Measurements from ENCODE around the gene CLSTN1. TPM values are rescaled to one million over a fixed set of nuclear protein-coding genes. Genes with fewer than 3 reads are reported as not detected.

The CLSTN1 gene
- total and polyA plus RNA-seq, 2 of the 8 experiments (the other 6 are each of a cell fraction or from before 2014, with no cell fraction given): 34.2 to 97.4 TPM

DNA sequence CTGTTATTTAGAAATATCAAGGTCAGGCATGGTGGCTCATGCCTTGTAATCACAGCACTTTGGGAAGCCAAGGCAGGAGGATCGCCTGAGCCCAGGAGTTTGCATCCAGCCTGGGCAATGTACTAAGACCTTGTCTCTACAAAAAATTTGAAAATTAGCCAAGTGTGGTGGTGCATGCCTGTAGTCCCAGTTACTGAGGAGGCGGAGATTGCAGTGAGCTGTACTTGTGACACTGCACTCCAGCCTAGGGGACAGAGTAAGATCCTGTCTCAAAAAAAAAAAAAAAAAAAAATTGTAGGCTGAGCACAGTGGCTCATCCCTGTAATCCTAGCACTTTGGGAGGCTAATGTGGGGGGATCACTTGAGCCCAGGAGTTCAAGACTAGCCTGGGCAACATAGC is 127.0 kb downstream of the CLSTN1 start (continued):
- TF ChIP-seq, protein P1, sequence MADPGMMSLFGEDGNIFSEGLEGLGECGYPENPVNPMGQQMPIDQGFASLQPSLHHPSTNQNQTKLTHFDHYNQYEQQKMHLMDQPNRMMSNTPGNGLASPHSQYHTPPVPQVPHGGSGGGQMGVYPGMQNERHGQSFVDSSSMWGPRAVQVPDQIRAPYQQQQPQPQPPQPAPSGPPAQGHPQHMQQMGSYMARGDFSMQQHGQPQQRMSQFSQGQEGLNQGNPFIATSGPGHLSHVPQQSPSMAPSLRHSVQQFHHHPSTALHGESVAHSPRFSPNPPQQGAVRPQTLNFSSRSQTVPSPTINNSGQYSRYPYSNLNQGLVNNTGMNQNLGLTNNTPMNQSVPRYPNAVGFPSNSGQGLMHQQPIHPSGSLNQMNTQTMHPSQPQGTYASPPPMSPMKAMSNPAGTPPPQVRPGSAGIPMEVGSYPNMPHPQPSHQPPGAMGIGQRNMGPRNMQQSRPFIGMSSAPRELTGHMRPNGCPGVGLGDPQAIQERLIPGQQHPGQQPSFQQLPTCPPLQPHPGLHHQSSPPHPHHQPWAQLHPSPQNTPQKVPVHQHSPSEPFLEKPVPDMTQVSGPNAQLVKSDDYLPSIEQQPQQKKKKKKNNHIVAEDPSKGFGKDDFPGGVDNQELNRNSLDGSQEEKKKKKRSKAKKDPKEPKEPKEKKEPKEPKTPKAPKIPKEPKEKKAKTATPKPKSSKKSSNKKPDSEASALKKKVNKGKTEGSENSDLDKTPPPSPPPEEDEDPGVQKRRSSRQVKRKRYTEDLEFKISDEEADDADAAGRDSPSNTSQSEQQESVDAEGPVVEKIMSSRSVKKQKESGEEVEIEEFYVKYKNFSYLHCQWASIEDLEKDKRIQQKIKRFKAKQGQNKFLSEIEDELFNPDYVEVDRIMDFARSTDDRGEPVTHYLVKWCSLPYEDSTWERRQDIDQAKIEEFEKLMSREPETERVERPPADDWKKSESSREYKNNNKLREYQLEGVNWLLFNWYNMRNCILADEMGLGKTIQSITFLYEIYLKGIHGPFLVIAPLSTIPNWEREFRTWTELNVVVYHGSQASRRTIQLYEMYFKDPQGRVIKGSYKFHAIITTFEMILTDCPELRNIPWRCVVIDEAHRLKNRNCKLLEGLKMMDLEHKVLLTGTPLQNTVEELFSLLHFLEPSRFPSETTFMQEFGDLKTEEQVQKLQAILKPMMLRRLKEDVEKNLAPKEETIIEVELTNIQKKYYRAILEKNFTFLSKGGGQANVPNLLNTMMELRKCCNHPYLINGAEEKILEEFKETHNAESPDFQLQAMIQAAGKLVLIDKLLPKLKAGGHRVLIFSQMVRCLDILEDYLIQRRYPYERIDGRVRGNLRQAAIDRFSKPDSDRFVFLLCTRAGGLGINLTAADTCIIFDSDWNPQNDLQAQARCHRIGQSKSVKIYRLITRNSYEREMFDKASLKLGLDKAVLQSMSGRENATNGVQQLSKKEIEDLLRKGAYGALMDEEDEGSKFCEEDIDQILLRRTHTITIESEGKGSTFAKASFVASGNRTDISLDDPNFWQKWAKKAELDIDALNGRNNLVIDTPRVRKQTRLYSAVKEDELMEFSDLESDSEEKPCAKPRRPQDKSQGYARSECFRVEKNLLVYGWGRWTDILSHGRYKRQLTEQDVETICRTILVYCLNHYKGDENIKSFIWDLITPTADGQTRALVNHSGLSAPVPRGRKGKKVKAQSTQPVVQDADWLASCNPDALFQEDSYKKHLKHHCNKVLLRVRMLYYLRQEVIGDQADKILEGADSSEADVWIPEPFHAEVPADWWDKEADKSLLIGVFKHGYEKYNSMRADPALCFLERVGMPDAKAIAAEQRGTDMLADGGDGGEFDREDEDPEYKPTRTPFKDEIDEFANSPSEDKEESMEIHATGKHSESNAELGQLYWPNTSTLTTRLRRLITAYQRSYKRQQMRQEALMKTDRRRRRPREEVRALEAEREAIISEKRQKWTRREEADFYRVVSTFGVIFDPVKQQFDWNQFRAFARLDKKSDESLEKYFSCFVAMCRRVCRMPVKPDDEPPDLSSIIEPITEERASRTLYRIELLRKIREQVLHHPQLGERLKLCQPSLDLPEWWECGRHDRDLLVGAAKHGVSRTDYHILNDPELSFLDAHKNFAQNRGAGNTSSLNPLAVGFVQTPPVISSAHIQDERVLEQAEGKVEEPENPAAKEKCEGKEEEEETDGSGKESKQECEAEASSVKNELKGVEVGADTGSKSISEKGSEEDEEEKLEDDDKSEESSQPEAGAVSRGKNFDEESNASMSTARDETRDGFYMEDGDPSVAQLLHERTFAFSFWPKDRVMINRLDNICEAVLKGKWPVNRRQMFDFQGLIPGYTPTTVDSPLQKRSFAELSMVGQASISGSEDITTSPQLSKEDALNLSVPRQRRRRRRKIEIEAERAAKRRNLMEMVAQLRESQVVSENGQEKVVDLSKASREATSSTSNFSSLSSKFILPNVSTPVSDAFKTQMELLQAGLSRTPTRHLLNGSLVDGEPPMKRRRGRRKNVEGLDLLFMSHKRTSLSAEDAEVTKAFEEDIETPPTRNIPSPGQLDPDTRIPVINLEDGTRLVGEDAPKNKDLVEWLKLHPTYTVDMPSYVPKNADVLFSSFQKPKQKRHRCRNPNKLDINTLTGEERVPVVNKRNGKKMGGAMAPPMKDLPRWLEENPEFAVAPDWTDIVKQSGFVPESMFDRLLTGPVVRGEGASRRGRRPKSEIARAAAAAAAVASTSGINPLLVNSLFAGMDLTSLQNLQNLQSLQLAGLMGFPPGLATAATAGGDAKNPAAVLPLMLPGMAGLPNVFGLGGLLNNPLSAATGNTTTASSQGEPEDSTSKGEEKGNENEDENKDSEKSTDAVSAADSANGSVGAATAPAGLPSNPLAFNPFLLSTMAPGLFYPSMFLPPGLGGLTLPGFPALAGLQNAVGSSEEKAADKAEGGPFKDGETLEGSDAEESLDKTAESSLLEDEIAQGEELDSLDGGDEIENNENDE (IDR thresholded peaks at IDR 0.05; ENCODE audit: insufficient replicate concordance, low read length): no peak
- no peak for TF ChIP-seq HDAC6 (IDR thresholded peaks at IDR 0.05; ENCODE audit: low read depth, low read length)
- no peak for TF ChIP-seq POU5F1 (IDR thresholded peaks at IDR 0.05; ENCODE audit: low read depth, low read length)
- no peak for TF ChIP-seq TCF12 (IDR thresholded peaks at IDR 0.05; ENCODE audit: low read depth, low read length)
- TF ChIP-seq, protein P2, sequence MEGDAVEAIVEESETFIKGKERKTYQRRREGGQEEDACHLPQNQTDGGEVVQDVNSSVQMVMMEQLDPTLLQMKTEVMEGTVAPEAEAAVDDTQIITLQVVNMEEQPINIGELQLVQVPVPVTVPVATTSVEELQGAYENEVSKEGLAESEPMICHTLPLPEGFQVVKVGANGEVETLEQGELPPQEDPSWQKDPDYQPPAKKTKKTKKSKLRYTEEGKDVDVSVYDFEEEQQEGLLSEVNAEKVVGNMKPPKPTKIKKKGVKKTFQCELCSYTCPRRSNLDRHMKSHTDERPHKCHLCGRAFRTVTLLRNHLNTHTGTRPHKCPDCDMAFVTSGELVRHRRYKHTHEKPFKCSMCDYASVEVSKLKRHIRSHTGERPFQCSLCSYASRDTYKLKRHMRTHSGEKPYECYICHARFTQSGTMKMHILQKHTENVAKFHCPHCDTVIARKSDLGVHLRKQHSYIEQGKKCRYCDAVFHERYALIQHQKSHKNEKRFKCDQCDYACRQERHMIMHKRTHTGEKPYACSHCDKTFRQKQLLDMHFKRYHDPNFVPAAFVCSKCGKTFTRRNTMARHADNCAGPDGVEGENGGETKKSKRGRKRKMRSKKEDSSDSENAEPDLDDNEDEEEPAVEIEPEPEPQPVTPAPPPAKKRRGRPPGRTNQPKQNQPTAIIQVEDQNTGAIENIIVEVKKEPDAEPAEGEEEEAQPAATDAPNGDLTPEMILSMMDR (IDR thresholded peaks at IDR 0.05; ENCODE audit: control extremely low read depth in 1 of 3, insufficient read depth in 1 of 3, low read depth in 1 of 3, low read length in 3 of 3): no peak
- TF ChIP-seq KDM1A (IDR thresholded peaks at IDR 0.05; ENCODE audit: borderline replicate concordance, low read length): no peak
- TF ChIP-seq FOSL1 (IDR thresholded peaks at IDR 0.05; ENCODE audit: insufficient read depth, low read depth, low read length): no peak
- TF ChIP-seq CHD1 (IDR thresholded peaks at IDR 0.05; ENCODE audit: low read depth, low read length): no peak
- TF ChIP-seq POLR2AphosphoS5 (IDR thresholded peaks at IDR 0.05; ENCODE audit: low read depth, low read length): no peak
- no peak for TF ChIP-seq MAFK (IDR thresholded peaks at IDR 0.05; ENCODE audit: low read depth, low read length)

All from H1 (cell line).